IPS-18c (cell line): ENCODE results near the gene DCC.

Experiments
- H3K4me3 ChIP-seq: 2 replicates; pipeline ENCODE4 v1.7.0; 2013; ENCODE audit warnings: low read depth, mild to moderate bottlenecking, low read length, moderate library complexity; ENCODE audit not compliant: insufficient read depth
- H3K9me3 ChIP-seq: one replicate; pipeline ENCODE4 v1.6.1; 2013; ENCODE audit warnings: mild to moderate bottlenecking, low read length, moderate library complexity; ENCODE audit not compliant: control insufficient read depth, insufficient read depth

Gene DCC

GRCh38 chr18:53281406-53281805 is 941.4 kb downstream of the DCC start:
- Histone ChIP-seq H3K9me3 (no peaks in the 10 kb centered on the region), H3K4me3 (no peak overlapping the region)

GRCh38 chr18:53283708-53284107 is 943.7 kb downstream of the DCC start:
- no peak overlapping the region for H3K4me3 ChIP-seq

GRCh38 chr18:53305461-53305860 is 965.5 kb downstream of the DCC start:
- Histone ChIP-seq H3K9me3 (no peaks in the 10 kb centered on the region), H3K4me3 (no peak overlapping the region)

More at GRCh38 chr18:53283708-53284107, 943.7 kb downstream of the DCC start:
- no peaks in the 10 kb centered on the region for H3K9me3 ChIP-seq

GRCh38 chr18:53319628-53320027 is 979.6 kb downstream of the DCC start:
- no peak overlapping the region for H3K4me3 ChIP-seq

GRCh38 chr18:53322163-53322562 is 982.2 kb downstream of the DCC start:
- H3K9me3 ChIP-seq, result no peaks in the 10 kb centered on the region

More at GRCh38 chr18:53319628-53320027, 979.6 kb downstream of the DCC start:
- H3K9me3 ChIP-seq, result no peaks in the 10 kb centered on the region

DNA sequence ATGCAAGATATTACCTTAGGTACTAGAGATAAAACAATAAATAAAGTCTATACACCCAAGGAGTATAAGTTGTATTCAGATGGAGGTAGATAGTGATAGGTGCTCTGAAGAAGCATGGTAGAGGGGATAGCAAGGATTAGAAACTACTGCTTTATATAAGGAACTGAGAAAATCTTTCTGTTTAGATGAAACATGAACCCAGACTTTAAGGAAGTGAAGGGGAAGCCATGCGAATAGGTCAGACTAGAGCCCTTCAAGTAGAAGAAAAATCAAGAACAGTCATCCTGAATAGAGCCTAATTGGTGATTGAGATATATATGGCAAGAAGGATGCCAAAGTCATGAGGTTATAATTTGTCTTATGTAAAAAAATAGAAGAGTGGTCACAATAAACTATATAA is 984.4 kb downstream of the DCC start:
- Histone ChIP-seq H3K4me3 (no peak overlapping the region), H3K9me3 (no peaks in the 10 kb centered on the region)

More at GRCh38 chr18:53322163-53322562, 982.2 kb downstream of the DCC start:
- no peak overlapping the region for H3K4me3 ChIP-seq

GRCh38 chr18:53360501-53361443 is 1020.8 kb downstream of the DCC start:
- Histone ChIP-seq H3K4me3 (no peak overlapping the region), H3K9me3 (no peaks in the 10 kb centered on the region)

DNA sequence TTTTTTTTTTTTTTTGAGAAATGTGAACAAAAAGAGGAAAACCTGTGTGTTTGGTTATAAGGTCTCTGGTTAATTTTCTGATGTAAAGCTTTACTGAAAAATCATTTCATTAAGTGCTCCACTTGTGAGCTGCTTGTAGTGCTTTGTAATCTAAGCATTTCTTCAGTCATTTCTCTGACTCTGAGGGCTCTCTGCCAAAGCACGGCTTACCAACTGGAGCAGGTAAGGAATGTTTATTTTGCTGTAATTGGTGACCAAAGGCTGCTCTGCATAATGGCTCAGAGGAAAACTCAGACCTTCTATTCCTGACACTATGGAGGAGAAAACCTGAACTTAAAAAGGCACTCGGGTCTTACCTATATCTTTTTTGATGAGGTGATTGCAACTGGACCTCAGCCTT is 1035.6 kb downstream of the DCC start:
- Histone ChIP-seq H3K4me3 (no peak overlapping the region), H3K9me3 (no peaks in the 10 kb centered on the region)

DNA sequence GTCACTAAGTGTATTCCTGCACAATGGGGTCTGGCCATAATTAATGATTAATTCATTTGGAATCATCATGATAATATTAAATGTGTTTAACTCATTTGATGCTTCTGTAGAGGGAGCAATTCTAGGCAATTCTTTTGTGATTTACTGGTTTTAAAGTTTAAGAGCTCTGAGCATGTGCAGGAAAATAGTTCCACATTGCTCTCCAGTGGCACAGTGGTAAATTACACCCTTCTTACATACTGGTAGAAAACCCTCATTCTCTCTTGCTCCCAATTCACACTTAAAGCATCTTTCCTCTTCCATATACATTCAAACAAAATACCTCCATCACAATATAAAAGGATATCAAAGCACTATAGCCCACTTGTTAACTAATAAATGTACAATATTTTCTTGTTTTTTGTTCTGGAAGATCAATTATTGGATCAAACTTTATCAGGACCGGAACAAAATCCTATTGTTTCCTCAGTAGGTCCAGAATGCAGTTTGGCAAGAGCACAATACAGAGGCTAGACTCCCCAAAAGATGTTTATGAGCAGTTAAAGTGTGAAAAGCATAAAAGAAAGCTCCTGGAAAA is 1040.2 kb downstream of the DCC start:
- no peak overlapping the region for H3K4me3 ChIP-seq
- no peaks in the 10 kb centered on the region for H3K9me3 ChIP-seq

DNA sequence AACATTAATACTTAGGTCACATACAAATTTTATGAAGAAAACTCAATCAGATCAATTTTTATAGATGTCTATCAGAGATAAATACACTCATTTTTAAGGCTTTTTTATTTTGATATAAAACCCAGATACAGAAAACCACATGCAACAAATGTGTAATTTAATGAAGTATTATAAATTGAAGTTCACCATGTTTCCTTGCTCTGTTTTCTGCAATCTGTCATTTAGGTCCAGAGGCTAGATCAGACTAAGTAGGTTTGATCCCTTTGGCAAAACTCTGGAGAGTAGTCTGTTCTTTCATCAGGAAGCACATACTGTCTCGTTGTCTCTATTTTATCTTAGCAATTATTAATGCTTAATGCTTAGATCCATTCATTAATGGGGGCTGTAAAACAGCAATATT is 1042.9 kb downstream of the DCC start:
- Histone ChIP-seq H3K9me3 (no peaks in the 10 kb centered on the region), H3K4me3 (no peak overlapping the region)

- H3K9me3 ChIP-seq, result no peaks in the 10 kb centered on the region
These were observed 1045.9 kb downstream of the DCC start for GRCh38 chr18:53385889-53386288.

DNA sequence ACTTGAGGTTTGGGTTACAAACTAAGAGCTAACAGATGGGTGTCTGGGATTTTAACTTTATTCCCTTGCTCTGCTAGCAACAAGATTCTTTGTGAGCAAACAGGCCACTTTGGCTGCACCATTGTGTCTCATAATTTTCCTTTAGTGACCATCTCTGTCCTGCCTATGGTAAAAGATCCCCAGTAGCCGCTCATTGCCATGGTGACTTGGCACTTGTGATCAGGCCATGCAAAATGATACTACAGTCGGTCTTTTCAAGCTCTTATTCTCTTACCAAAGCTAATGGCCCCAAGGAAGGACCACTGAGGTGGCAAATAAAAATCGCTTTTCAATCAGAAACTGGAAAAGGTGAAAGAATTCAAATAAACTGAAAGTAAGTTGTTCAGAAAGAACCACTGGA is 1047.6 kb downstream of the DCC start:
- Histone ChIP-seq H3K9me3 (no peaks in the 10 kb centered on the region), H3K4me3 (no peak overlapping the region)

More at GRCh38 chr18:53385889-53386288, 1045.9 kb downstream of the DCC start:
- no peak overlapping the region for H3K4me3 ChIP-seq

GRCh38 chr18:53402670-53403069 is 1062.7 kb downstream of the DCC start:
- H3K4me3 ChIP-seq, result no peak overlapping the region
- H3K9me3 ChIP-seq, result no peaks in the 10 kb centered on the region

GRCh38 chr18:53408271-53408670 is 1068.3 kb downstream of the DCC start:
- no peaks in the 10 kb centered on the region for H3K9me3 ChIP-seq
- no peak overlapping the region for H3K4me3 ChIP-seq

GRCh38 chr18:53411511-53411910 is 1071.5 kb downstream of the DCC start:
- Histone ChIP-seq H3K9me3 (no peaks in the 10 kb centered on the region), H3K4me3 (no peak overlapping the region)

GRCh38 chr18:53417003-53417402 is 1077.0 kb downstream of the DCC start:
- no peaks in the 10 kb centered on the region for H3K9me3 ChIP-seq
- no peak overlapping the region for H3K4me3 ChIP-seq

DNA sequence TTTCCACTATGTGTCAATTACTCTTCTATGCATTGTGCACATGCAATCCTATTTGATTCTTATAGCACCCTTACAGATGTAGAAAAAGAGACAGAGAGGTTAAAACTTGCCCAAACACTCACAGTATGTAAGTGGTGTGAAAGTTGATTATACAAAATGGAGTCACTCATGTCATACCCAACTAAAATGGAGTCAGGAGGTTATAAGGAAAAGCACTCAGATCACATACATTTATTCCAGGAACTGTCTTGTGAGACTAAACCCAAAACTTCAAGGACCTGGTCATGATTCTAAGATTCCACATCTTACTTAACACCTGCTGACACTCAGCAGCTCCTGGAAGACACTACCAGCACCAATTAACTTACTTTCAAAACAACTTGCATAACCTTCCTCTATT is 1081.9 kb downstream of the DCC start:
- Histone ChIP-seq H3K4me3 (no peak overlapping the region), H3K9me3 (no peaks in the 10 kb centered on the region)

- no peaks in the 10 kb centered on the region for H3K9me3 ChIP-seq
- H3K4me3 ChIP-seq, result no peak overlapping the region
These were observed 1082.9 kb downstream of the DCC start for GRCh38 chr18:53422896-53423295.
